GM12801 (cell line): ENCODE measurements around the gene TMPRSS11A.

Experiments
- CTCF ChIP-seq: IDR thresholded peaks from one replicate; pipeline ENCODE4 v1.5.1; 2011; ENCODE audit warnings: control low read depth; ENCODE audit not compliant: insufficient read length; ENCODE audit errors: extremely low read depth

Gene TMPRSS11A

GRCh38 chr4:67931256-67931655 lies 32.0 kb downstream of the TMPRSS11A start:
- no peak for TF ChIP-seq CTCF

DNA sequence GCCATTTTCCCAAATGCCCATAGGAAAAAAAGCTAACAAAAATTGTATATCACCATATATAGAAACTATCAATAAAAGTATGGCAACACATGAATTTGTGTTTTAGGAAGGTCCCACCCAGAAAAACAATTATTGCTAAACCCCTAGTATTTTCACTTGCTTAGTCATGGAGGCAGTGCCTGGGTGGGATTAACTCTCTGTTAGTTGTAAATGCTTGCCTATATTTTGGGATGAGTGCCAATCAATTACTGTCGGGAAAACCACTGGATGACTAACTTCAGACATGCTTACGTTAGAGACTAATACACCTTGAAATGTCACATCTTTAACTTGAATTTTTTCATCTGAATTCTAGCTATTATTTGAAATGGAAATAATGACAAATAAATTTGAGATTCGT lies 33.9 kb downstream of the TMPRSS11A start:
- TF ChIP-seq CTCF = no peak

- TF ChIP-seq CTCF = no peak
Measured at GRCh38 chr4:67928546-67928945, 34.7 kb downstream of the TMPRSS11A start.

DNA sequence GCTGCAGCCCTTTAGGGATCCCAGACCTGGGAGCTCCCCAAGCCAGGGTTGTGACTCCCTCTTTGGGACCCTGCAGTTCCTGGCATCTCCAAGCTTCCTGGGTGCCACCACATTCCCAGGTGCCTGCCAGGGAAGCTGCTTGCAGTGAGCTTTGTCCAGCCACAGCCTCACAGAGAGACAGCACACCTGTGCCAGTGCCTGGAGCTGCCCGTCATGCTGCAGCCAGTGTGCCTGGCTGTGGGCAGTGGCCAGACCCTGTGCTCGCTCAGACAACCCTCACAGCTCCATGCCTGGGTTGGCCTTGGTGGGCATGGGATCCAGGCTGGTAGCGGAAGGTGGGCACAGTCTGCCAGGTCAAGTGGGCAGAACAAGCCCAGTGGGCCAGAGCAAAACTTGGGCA lies 36.0 kb downstream of the TMPRSS11A start:
- no peak for TF ChIP-seq CTCF

DNA sequence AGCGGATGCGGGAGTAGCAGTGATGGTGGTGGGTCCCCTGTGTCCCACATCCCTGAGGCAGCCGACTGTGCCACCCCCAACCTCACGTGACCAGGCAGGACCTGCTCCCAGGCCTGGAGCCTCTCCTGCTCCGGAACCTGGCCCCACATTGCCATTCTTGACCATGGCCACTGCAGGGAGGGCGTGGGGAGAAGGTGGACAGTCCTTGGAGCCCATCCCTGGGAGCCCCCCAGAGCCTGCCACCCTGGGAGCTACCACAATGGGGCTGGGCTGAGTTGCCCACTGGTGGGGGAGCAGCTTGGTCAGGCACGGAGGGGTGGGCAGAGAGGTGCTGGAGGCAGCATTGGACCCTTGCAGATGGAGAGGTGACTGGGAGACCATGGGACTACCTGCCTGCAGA lies 36.8 kb downstream of the TMPRSS11A start:
- TF ChIP-seq CTCF = no peak

- TF ChIP-seq CTCF = no peak
Measured at GRCh38 chr4:67922697-67923096, 40.6 kb downstream of the TMPRSS11A start.

GRCh38 chr4:67918428-67918827 lies 44.9 kb downstream of the TMPRSS11A start:
- no peak for TF ChIP-seq CTCF
